Gastrocnemius medialis (tissue), 4 donors: ENCODE measurements around the gene MAP2K5.
A peak's percentile ranks its signal among the peaks of the same experiment; 100 is the strongest.

Experiments
- CTCF ChIP-seq, 5 experiments: fragments of 450-650 bp in 3 of 5; fragments of 200-600 bp in 2 of 5; sonication (generic) in 2 of 5; IDR thresholded peaks in 4 of 5; conservative IDR thresholded peaks in 1 of 5; 1 replicate in 4 of 5; 2 replicates in 1 of 5; pipeline ENCODE4 v1.5.1; 2016 to 2019; ENCODE audit warnings: antibody characterized with exemption in 5 of 5, mild to moderate bottlenecking in 3 of 5, moderate library complexity in 3 of 5
- POLR2A ChIP-seq, 2 donors: fragments of 450-650 bp; IDR thresholded peaks; one replicate each; pipeline ENCODE4 v1.6.1; 2017; ENCODE audit warnings: antibody characterized with exemption in 2 of 2, mild to moderate bottlenecking in 2 of 2, moderate library complexity in 2 of 2

GRCh38 chr15:67501177-67501835 is 41.2 kb upstream of the MAP2K5 start:
- TF ChIP-seq POLR2A (IDR thresholded peaks at IDR 0.05), result no peak
- TF ChIP-seq CTCF (IDR thresholded peaks at IDR 0.05 in 4 of 5, conservative IDR thresholded peaks at IDR 0.05 in 1 of 5), result peak in 2 of 5 experiments; percentile 22 to 33
